HEK293 (cell line): ENCODE results near the gene VEZT.
A peak's percentile ranks its signal among the peaks of the same experiment; 100 is the strongest.

ENCODE experiments used
- FEZF1 ChIP-seq: fragments of 450-650 bp; formaldehyde crosslinking; IDR thresholded peaks from 2 replicates; pipeline ENCODE4 v1.5.1; 2016; ENCODE audit warnings: missing biosample characterization, missing genetic modification characterization
- GLI4 ChIP-seq: fragments of 450-650 bp; formaldehyde crosslinking; IDR thresholded peaks from 2 replicates; pipeline ENCODE4 v1.5.1; 2016; ENCODE audit warnings: missing biosample characterization, missing genetic modification characterization
- KLF7 ChIP-seq: fragments of 450-650 bp; formaldehyde crosslinking; IDR thresholded peaks from 2 replicates; pipeline ENCODE4 v1.5.1; 2016; ENCODE audit warnings: missing biosample characterization, missing genetic modification characterization, borderline replicate concordance
- MEIS1 ChIP-seq: sonication (generic); formaldehyde crosslinking; IDR thresholded peaks from 2 replicates; pipeline ENCODE4 v1.8.1; 2022; ENCODE audit warnings: missing genetic modification reagents, mild to moderate bottlenecking, borderline replicate concordance
- SP7 ChIP-seq: fragments of 450-650 bp; formaldehyde crosslinking; IDR thresholded peaks from 2 replicates; pipeline ENCODE4 v1.5.1; 2016; ENCODE audit warnings: missing biosample characterization, missing genetic modification characterization
- YY2 ChIP-seq: fragments of 450-650 bp; formaldehyde crosslinking; IDR thresholded peaks from 2 replicates; pipeline ENCODE4 v1.5.1; 2016; ENCODE audit warnings: missing biosample characterization, missing genetic modification characterization
- ZBTB20 ChIP-seq: fragments of 450-650 bp; formaldehyde crosslinking; IDR thresholded peaks from 2 replicates; pipeline ENCODE4 v1.5.1; 2016; ENCODE audit warnings: missing biosample characterization, missing genetic modification characterization
- ZBTB48 ChIP-seq: fragments of 450-650 bp; formaldehyde crosslinking; IDR thresholded peaks from 2 replicates; pipeline ENCODE4 v1.5.1; 2016; ENCODE audit warnings: missing biosample characterization, missing genetic modification characterization
- ZBTB8A ChIP-seq: fragments of 450-650 bp; formaldehyde crosslinking; IDR thresholded peaks from 2 replicates; pipeline ENCODE4 v1.5.1; 2016; ENCODE audit warnings: missing biosample characterization, missing genetic modification characterization
- ZFP41 ChIP-seq: fragments of 450-650 bp; formaldehyde crosslinking; IDR thresholded peaks from 2 replicates; pipeline ENCODE4 v1.5.1; 2016; ENCODE audit warnings: missing biosample characterization, missing genetic modification characterization, borderline replicate concordance
- ZNF10 ChIP-seq: fragments of 450-650 bp; formaldehyde crosslinking; IDR thresholded peaks from 2 replicates; pipeline ENCODE4 v1.5.1; 2017; ENCODE audit warnings: missing biosample characterization, missing genetic modification characterization
- ZNF157 ChIP-seq: fragments of 450-650 bp; formaldehyde crosslinking; IDR thresholded peaks from 2 replicates; pipeline ENCODE4 v1.5.1; 2016; ENCODE audit warnings: missing biosample characterization, missing genetic modification characterization
- ZNF169 ChIP-seq: fragments of 450-650 bp; formaldehyde crosslinking; IDR thresholded peaks from 2 replicates; pipeline ENCODE4 v1.5.1; 2016; ENCODE audit warnings: missing biosample characterization, missing genetic modification characterization
- ZNF184 ChIP-seq: fragments of 450-650 bp; IDR thresholded peaks from 2 replicates; pipeline ENCODE4 v1.5.1; 2018; ENCODE audit warnings: missing biosample characterization, mild to moderate bottlenecking, missing genetic modification characterization
- ZNF239 ChIP-seq: fragments of 450-650 bp; formaldehyde crosslinking; IDR thresholded peaks from 2 replicates; pipeline ENCODE4 v1.5.1; 2016; ENCODE audit warnings: missing biosample characterization, missing genetic modification characterization
- ZNF292 ChIP-seq: fragments of 450-650 bp; formaldehyde crosslinking; IDR thresholded peaks from 2 replicates; pipeline ENCODE4 v1.5.1; 2016; ENCODE audit warnings: low read depth, missing biosample characterization, missing genetic modification characterization, borderline replicate concordance
- ZNF302 ChIP-seq: fragments of 450-650 bp; formaldehyde crosslinking; IDR thresholded peaks from 2 replicates; pipeline ENCODE4 v1.5.1; 2016; ENCODE audit warnings: missing biosample characterization, missing genetic modification characterization, low read depth
- ZNF335 ChIP-seq: fragments of 450-650 bp; formaldehyde crosslinking; conservative IDR thresholded peaks from 2 replicates; pipeline ENCODE4 v1.5.1; 2016; ENCODE audit warnings: missing biosample characterization, missing genetic modification characterization
- ZNF354C ChIP-seq: fragments of 450-650 bp; formaldehyde crosslinking; IDR thresholded peaks from 2 replicates; pipeline ENCODE4 v1.5.1; 2016; ENCODE audit warnings: missing biosample characterization, missing genetic modification characterization, low read depth, borderline replicate concordance
- ZNF394 ChIP-seq: fragments of 450-650 bp; formaldehyde crosslinking; IDR thresholded peaks from 2 replicates; pipeline ENCODE4 v1.5.1; 2016; ENCODE audit warnings: missing biosample characterization, missing genetic modification characterization, mild to moderate bottlenecking, moderate library complexity, borderline replicate concordance
- ZNF404 ChIP-seq: fragments of 450-650 bp; formaldehyde crosslinking; IDR thresholded peaks from 2 replicates; pipeline ENCODE4 v1.5.1; 2017; ENCODE audit warnings: missing biosample characterization, missing genetic modification characterization
- ZNF416 ChIP-seq: fragments of 450-650 bp; formaldehyde crosslinking; IDR thresholded peaks from 2 replicates; pipeline ENCODE4 v1.5.1; 2016; ENCODE audit warnings: missing biosample characterization, missing genetic modification characterization
- ZNF426 ChIP-seq: fragments of 450-650 bp; formaldehyde crosslinking; IDR thresholded peaks from 2 replicates; pipeline ENCODE4 v1.5.1; 2017; ENCODE audit warnings: missing biosample characterization, missing genetic modification characterization, mild to moderate bottlenecking, inconsistent platforms, moderate library complexity
- ZNF514 ChIP-seq: fragments of 450-650 bp; formaldehyde crosslinking; IDR thresholded peaks from 2 replicates; pipeline ENCODE4 v1.5.1; 2016; ENCODE audit warnings: missing biosample characterization, missing genetic modification characterization
- ZNF521 ChIP-seq: fragments of 450-650 bp; formaldehyde crosslinking; IDR thresholded peaks from 2 replicates; pipeline ENCODE4 v1.5.1; 2017; ENCODE audit warnings: missing biosample characterization, mild to moderate bottlenecking, missing genetic modification characterization
- ZNF626 ChIP-seq: fragments of 450-650 bp; sonication (Bioruptor Pico); formaldehyde crosslinking; IDR thresholded peaks from 2 replicates; pipeline ENCODE4 v1.5.1; 2018; ENCODE audit warnings: missing biosample characterization, missing genetic modification characterization, inconsistent platforms
- ZNF677 ChIP-seq: fragments of 450-650 bp; IDR thresholded peaks from 2 replicates; pipeline ENCODE4 v1.5.0; 2018; ENCODE audit warnings: missing biosample characterization, mild to moderate bottlenecking, missing genetic modification characterization, moderate library complexity
- ZNF785 ChIP-seq: fragments of 450-650 bp; formaldehyde crosslinking; IDR thresholded peaks from 2 replicates; pipeline ENCODE4 v1.5.1; 2016; ENCODE audit warnings: missing biosample characterization, missing genetic modification characterization
- TF ChIP-seq, protein P1 (sequence below): fragments of 450-650 bp; formaldehyde crosslinking; IDR thresholded peaks from 2 replicates; pipeline ENCODE4 v1.5.1; 2016; ENCODE audit warnings: missing biosample characterization, missing genetic modification characterization
- TF ChIP-seq, protein P2 (sequence below): fragments of 450-650 bp; formaldehyde crosslinking; IDR thresholded peaks from 2 replicates; pipeline ENCODE4 v1.5.1; 2016; ENCODE audit warnings: missing biosample characterization, missing genetic modification characterization
- TF ChIP-seq, protein P3 (sequence below): fragments of 450-650 bp; formaldehyde crosslinking; IDR thresholded peaks from 2 replicates; pipeline ENCODE4 v1.5.1; 2017; ENCODE audit warnings: missing biosample characterization, missing genetic modification characterization

VEZT gene

DNA sequence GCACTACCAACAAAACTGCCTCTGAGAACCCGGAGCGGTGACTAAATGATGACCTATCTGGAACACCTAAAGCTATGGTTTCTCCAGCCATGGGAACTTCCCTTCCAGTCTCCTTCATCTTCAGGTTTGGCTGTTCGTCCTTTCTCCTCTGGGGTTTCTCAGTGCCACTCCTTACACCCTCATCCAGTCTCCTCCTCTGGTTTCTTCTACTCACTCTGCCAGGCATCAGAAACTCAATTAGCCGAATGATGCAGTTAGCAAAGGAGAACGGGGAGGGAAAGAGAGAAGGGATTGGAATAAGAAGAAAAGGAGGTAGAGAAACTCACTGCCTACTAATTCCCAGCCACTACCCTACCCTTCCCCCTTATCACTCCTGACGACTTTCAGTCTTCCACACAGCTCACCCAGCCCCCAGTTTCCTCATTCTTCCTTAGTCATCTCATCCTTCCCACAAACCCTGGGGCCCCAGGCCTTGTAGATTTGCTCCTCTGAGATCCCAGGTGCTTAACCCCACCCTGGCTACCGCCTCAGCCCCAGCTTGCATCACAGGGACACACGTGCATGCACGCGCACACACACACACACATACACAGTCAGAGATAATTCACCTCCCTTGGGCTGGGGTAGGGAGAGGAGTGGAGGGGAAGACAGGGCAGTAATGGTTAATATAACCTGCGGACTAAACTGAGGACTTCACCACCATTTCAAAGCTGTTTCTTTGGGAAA is 13.3 kb upstream of the VEZT start (continued):
- TF ChIP-seq ZNF626 (tag by site-specific recombination) (no peak), ZNF677 (tag by site-specific recombination) (no peak), GLI4 (tag by site-specific recombination) (no peak), ZNF184 (tag by site-specific recombination) (no peak), ZNF416 (tag by site-specific recombination) (no peak), ZNF157 (no peak), ZNF239 (tag by site-specific recombination) (no peak), ZNF426 (no peak), ZNF785 (tag by site-specific recombination) (no peak), ZNF169 (no peak), ZNF292 (tag by site-specific recombination) (no peak), SP7 (tag by site-specific recombination) (peak; percentile 43), KLF7 (tag by site-specific recombination) (peak; percentile 55; the same call in 1 of the 2 replicates), ZNF302 (tag by site-specific recombination) (no peak), MEIS1 (CRISPR knock-in tag) (no peak), ZNF394 (tag by site-specific recombination) (no peak), ZNF10 (tag by site-specific recombination) (no peak), ZBTB8A (tag by site-specific recombination) (no peak), YY2 (tag by site-specific recombination) (0 out of 2 replicates have a peak, but pooled peaks have one; percentile 28), ZNF354C (tag by site-specific recombination) (no peak), ZBTB48 (peak; percentile 64), ZBTB20 (tag by site-specific recombination) (peak; percentile 94), ZNF404 (tag by site-specific recombination) (no peak), ZNF514 (tag by site-specific recombination) (no peak), ZNF521 (tag by site-specific recombination) (no peak), ZFP41 (tag by site-specific recombination) (no peak), FEZF1 (tag by site-specific recombination) (no peak), ZNF335 (no peak)
- TF ChIP-seq, protein P1, sequence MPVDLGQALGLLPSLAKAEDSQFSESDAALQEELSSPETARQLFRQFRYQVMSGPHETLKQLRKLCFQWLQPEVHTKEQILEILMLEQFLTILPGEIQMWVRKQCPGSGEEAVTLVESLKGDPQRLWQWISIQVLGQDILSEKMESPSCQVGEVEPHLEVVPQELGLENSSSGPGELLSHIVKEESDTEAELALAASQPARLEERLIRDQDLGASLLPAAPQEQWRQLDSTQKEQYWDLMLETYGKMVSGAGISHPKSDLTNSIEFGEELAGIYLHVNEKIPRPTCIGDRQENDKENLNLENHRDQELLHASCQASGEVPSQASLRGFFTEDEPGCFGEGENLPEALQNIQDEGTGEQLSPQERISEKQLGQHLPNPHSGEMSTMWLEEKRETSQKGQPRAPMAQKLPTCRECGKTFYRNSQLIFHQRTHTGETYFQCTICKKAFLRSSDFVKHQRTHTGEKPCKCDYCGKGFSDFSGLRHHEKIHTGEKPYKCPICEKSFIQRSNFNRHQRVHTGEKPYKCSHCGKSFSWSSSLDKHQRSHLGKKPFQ = no peak
- TF ChIP-seq, protein P2, sequence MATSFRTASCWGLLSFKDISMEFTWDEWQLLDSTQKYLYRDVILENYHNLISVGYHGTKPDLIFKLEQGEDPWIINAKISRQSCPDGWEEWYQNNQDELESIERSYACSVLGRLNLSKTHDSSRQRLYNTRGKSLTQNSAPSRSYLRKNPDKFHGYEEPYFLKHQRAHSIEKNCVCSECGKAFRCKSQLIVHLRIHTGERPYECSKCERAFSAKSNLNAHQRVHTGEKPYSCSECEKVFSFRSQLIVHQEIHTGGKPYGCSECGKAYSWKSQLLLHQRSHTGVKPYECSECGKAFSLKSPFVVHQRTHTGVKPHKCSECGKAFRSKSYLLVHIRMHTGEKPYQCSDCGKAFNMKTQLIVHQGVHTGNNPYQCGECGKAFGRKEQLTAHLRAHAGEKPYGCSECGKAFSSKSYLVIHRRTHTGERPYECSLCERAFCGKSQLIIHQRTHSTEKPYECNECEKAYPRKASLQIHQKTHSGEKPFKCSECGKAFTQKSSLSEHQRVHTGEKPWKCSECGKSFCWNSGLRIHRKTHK (tag by site-specific recombination) = 0 out of 2 replicates have a peak, but pooled peaks have one; percentile 7
- TF ChIP-seq, protein P3, sequence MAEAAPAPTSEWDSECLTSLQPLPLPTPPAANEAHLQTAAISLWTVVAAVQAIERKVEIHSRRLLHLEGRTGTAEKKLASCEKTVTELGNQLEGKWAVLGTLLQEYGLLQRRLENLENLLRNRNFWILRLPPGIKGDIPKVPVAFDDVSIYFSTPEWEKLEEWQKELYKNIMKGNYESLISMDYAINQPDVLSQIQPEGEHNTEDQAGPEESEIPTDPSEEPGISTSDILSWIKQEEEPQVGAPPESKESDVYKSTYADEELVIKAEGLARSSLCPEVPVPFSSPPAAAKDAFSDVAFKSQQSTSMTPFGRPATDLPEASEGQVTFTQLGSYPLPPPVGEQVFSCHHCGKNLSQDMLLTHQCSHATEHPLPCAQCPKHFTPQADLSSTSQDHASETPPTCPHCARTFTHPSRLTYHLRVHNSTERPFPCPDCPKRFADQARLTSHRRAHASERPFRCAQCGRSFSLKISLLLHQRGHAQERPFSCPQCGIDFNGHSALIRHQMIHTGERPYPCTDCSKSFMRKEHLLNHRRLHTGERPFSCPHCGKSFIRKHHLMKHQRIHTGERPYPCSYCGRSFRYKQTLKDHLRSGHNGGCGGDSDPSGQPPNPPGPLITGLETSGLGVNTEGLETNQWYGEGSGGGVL (tag by site-specific recombination) = peak; percentile 80
